Uterus (tissue), 4 donors: ENCODE measurements around the gene AKR7A2. TPM values are rescaled to one million over a fixed set of nuclear protein-coding genes. Genes with fewer than 3 reads are reported as not detected.

Source experiments
- DNase-seq, 2 donors: peaks; one replicate each; pipeline ENCODE4 v3.0.0-alpha.2; 2019 to 2020
- H3K27ac ChIP-seq, 2 donors: fragments of 200-600 bp; sonication (generic); 1 replicate in 1 of 2; 2 replicates in 1 of 2; pipeline ENCODE4 v1.5.1; 2016 to 2018
- H3K27me3 ChIP-seq, 2 donors: fragments of 200-600 bp; sonication (generic); one replicate each; pipeline ENCODE4 v1.5.1; 2018 to 2019; ENCODE audit warnings: control low read depth in 1 of 2
- H3K36me3 ChIP-seq, 2 donors: fragments of 200-600 bp; sonication (generic); one replicate each; pipeline ENCODE4 v1.5.1; 2019; ENCODE audit warnings: control low read depth in 1 of 2
- H3K4me1 ChIP-seq, 2 donors: fragments of 200-600 bp; sonication (generic); one replicate each; pipeline ENCODE4 v1.5.1; 2018 to 2019; ENCODE audit warnings: control low read depth in 1 of 2
- H3K4me3 ChIP-seq, 2 donors: fragments of 200-600 bp; sonication (generic); 1 replicate in 1 of 2; 2 replicates in 1 of 2; pipeline ENCODE4 v1.5.1; 2018 to 2019; ENCODE audit warnings: mild to moderate bottlenecking in 1 of 2
- H3K9me3 ChIP-seq, 2 donors: fragments of 200-600 bp; sonication (generic); one replicate each; pipeline ENCODE4 v1.5.1; 2019; ENCODE audit warnings: control low read depth in 1 of 2
- POLR2A ChIP-seq, 2 donors: fragments of 450-650 bp; IDR thresholded peaks; one replicate each; pipeline ENCODE4 v1.6.1; 2016; ENCODE audit warnings: antibody characterized with exemption in 2 of 2, mild to moderate bottlenecking in 1 of 2, moderate library complexity in 1 of 2
- intact Hi-C: fragments of 100-400 bp; cut with DNase I; formaldehyde crosslinking; loops from one replicate; pipeline ENCODE4 v1.15.1; 2023; ENCODE audit warnings: low total_unique reads
- total RNA-seq, 4 donors: library from RNA; depleted of rRNA in 3 of 4; stranded (reverse); fragments of >200 nt in 3 of 4; gene quantifications; one replicate each; pipeline versions ENCODE4 v1.1.0 to v1.2.4, GENCODE V29; 2014 to 2023
- TF ChIP-seq, protein P1 (sequence below), 4 experiments: fragments of 200-600 bp in 2 of 4; fragments of 450-650 bp in 2 of 4; sonication (generic) in 2 of 4; IDR thresholded peaks; one replicate each; pipeline ENCODE4 v1.5.1; 2016 to 2019; ENCODE audit warnings: antibody characterized with exemption in 4 of 4, mild to moderate bottlenecking in 2 of 4, moderate library complexity in 1 of 4
- donor health status: DM: yes; HTN: yes; CAD: no.

The AKR7A2 gene
- total RNA-seq, 4 donors from 2014 or later: 5.6 to 108 (median 33.6) TPM

GRCh38 chr1:19313961-19314882 is 2.3 kb upstream of the AKR7A2 start:
- intact Hi-C loops: no loop called here
- H3K9me3 ChIP-seq: no peaks in the 10 kb centered on the region
- no peaks in the 10 kb centered on the region for H3K36me3 ChIP-seq
- no peak for TF ChIP-seq POLR2A (IDR thresholded peaks at IDR 0.05)
- TF ChIP-seq, protein P1, sequence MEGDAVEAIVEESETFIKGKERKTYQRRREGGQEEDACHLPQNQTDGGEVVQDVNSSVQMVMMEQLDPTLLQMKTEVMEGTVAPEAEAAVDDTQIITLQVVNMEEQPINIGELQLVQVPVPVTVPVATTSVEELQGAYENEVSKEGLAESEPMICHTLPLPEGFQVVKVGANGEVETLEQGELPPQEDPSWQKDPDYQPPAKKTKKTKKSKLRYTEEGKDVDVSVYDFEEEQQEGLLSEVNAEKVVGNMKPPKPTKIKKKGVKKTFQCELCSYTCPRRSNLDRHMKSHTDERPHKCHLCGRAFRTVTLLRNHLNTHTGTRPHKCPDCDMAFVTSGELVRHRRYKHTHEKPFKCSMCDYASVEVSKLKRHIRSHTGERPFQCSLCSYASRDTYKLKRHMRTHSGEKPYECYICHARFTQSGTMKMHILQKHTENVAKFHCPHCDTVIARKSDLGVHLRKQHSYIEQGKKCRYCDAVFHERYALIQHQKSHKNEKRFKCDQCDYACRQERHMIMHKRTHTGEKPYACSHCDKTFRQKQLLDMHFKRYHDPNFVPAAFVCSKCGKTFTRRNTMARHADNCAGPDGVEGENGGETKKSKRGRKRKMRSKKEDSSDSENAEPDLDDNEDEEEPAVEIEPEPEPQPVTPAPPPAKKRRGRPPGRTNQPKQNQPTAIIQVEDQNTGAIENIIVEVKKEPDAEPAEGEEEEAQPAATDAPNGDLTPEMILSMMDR (IDR thresholded peaks at IDR 0.05): no peak
- no peak overlapping the region for H3K27ac ChIP-seq
- H3K4me1 ChIP-seq: peaks cover 5 to 18% of the 10 kb centered on the region in 2 donors
- H3K27me3 ChIP-seq: no peaks in the 10 kb centered on the region
- no peak overlapping the region for H3K4me3 ChIP-seq
- no peak for DNase-seq

DNA sequence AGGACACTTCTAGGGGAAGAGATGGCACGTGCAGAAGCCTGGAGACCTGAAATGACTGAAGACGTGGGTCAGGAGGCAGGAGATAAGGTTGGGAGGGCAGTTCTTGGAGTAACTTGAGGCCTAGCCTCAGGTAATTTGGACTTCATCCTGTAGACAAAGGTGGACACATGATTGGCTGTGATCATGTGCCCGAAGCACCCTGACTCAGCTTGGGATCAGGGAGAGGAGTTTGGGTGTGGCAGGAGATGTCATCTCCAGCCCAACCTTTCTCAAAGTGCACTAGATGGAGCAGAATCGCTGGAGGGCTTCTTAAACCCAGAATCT is 1.7 kb upstream of the AKR7A2 start:
- H3K4me1 ChIP-seq: peaks cover 5 to 18% of the 10 kb centered on the region in 2 donors
- no peaks in the 10 kb centered on the region for H3K27me3 ChIP-seq
- no peaks in the 10 kb centered on the region for H3K9me3 ChIP-seq
- intact Hi-C loops: no loop called here
- H3K27ac ChIP-seq: no peak overlapping the region
- TF ChIP-seq, protein P1 (IDR thresholded peaks at IDR 0.05): no peak
- no peak for TF ChIP-seq POLR2A (IDR thresholded peaks at IDR 0.05)
- H3K36me3 ChIP-seq: no peaks in the 10 kb centered on the region
- no peak for DNase-seq
- H3K4me3 ChIP-seq: no peak overlapping the region

GRCh38 chr1:19312782-19313635 is 1.1 kb upstream of the AKR7A2 start:
- peaks cover 5 to 18% of the 10 kb centered on the region in 2 donors for H3K4me1 ChIP-seq
- intact Hi-C loops: no loop called here

DNA sequence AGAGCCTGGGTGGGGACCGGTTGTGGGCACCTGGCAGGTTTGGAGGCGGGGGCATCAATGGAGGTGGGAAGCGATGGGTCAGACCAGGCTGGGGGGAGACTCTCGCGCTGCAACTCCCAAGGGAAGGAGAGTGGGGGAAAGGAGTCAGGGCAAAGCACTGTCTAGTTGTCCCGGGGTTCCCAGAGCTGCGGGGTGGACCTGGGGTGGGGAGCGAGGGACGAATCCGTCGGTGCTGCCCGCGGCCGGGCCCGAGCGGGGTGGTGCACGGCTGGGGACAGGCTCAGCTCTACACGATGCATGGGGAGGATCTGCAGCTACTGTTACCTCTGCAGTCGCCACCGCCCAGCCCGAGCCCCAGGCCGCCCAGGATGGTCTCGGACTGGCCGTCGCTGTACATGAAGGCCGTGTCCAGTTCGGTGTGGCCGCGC is 427 bp downstream of the AKR7A2 start:
- no peak for TF ChIP-seq POLR2A (IDR thresholded peaks at IDR 0.05)
- TF ChIP-seq, protein P1 (IDR thresholded peaks at IDR 0.05): no peak
- H3K4me1 ChIP-seq: peaks cover 5 to 13% of the 10 kb centered on the region in 2 donors
- no peaks in the 10 kb centered on the region for H3K36me3 ChIP-seq
- no peak for DNase-seq
- peak overlapping the region; percentile 78 to 89 for H3K4me3 ChIP-seq
- no peaks in the 10 kb centered on the region for H3K27me3 ChIP-seq
- no peaks in the 10 kb centered on the region for H3K9me3 ChIP-seq
- H3K27ac ChIP-seq: peak overlapping the region; percentile 54 to 71
- intact Hi-C loops: no loop called here

More at GRCh38 chr1:19312782-19313635, 1.1 kb upstream of the AKR7A2 start:
- TF ChIP-seq POLR2A (IDR thresholded peaks at IDR 0.05): no peak
- TF ChIP-seq, protein P1 (IDR thresholded peaks at IDR 0.05): no peak
- no peaks in the 10 kb centered on the region for H3K9me3 ChIP-seq
- peak overlapping the region; percentile 85 to 93 for H3K27ac ChIP-seq
- peak overlapping the region; percentile 78 to 89 for H3K4me3 ChIP-seq
- H3K36me3 ChIP-seq: no peaks in the 10 kb centered on the region
- no peak for DNase-seq
- H3K27me3 ChIP-seq: no peaks in the 10 kb centered on the region
